DMS 273 treated with DMSO at 0.1 percent for 48 hours (cell line): Measurements from ENCODE around the gene FGF22.
"Not testable (repeated sequence)": the region's sequence is repeated elsewhere in the genome, so short reads cannot be mapped to it uniquely, and the experiment has no call there.

Source experiments
- DNase-seq: peaks from one replicate; lab custom pipeline; 2025; lab: John Stamatoyannopoulos, UW

The FGF22 gene

DNA sequence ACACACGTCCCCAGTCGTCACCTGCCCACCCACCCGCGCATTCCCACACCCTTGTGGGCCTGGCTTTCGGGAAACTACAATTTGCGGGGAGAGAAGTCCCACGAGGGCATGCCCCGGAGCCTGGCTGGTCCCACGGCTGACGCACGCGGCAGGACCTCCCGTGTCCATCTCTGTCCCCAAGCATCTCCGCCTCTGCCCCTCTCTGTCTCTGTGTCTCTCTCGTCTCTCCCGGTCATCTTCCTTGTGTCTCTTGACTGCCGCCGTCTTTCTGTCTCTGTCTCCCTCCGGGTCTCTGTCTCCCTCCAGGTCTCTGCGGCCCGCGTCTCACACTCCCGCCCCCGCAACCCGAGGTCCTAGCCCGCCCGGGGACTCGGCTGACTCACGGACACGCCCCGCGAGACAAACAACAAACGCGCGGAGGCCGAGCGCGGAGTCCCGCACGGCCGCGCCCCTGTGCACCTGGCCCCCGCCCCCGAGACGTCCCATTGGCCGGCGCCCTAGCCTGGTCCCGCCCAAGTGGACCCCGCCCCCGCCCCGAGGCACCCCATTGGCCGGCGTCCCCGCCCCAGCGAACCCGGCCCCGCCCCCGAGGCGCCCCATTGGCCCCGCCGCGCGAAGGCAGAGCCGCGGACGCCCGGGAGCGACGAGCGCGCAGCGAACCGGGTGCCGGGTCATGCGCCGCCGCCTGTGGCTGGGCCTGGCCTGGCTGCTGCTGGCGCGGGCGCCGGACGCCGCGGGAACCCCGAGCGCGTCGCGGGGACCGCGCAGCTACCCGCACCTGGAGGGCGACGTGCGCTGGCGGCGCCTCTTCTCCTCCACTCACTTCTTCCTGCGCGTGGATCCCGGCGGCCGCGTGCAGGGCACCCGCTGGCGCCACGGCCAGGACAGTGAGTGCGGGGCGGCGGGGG lies at the start of gene FGF22:
TSS of gene FGF22 (plus strand) at position 627 of the 908 bp plus-strand sequence. CDS start at position 674, 47 bp downstream.
- peak; percentile 44 for DNase-seq

DNA sequence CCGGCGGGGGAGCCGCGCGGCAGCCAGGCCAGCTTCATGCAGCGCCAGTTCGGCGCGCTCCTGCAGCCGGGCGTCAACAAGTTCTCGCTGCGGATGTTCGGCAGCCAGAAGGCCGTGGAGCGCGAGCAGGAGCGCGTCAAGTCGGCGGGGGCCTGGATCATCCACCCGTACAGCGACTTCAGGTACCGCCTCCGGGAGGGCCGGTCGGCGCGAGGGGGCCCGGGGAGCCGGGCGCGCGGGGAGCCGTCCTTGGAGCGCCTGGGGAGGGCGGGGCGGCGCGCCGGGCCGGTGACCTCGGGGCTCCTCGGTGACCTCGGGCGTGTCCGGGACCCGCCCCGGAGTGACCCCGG lies 49.3 kb upstream of the FGF22 start:
- no peak for DNase-seq

DNA sequence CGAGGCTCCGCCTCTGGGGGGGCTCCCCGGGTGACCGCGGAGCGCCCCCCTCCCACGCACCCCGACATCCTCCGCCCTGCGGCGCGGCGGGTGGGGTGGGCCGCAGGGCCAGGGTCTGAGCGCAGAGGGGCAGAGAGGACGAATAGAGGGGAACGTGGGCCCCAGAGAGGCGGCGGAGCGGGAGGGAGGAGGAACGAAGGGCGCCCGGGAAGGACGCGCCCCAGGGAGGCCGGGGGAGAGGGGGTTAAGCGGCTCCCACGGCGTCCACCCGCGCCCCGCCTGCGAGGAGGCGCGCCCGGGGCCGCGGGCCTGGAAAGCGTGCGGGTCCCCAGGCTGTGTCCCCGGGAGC lies 49.0 kb upstream of the FGF22 start:
- DNase-seq, result no peak

DNA sequence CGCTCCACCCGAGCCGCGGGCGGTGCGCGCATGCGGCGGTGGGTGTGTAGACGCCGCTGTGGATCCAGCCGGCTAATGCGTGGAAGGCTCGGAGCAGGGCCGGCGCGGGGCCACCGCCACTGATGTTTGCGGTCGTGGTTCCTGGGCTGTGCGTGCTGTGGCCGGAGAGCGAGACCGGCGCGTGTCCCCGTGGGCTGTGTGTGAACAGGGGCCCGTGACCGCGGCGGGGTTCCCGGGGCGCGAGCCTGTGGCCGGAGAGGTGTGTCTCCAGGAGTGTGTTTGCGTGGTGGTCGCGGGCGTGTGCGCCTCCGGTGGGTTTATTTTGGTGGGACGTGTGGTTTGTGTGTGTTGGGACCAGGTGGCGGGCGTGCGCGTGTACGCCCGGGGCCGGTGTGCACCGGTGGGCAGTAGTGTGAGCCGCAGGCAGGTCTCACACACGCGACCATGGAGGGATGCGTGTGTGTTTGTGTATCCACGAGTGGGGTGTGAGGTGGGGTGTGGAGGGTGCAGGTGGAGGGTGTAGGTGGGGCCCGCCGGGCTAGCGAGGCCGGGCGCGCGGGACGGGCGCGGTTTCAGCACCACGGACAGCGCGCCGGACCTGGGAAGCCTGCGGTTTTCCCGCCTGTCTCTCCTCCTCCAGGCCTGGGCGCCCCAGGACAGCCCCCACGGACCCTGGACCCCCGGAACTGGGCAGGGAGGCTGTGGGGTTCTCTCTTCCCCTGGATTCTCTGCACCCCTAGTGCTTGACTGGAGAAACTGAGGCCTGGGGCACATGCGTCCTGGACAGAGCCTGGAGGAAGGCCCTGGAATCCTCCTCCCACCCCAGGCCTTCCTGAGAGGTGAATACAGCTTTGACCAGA lies 48.4 kb upstream of the FGF22 start:
- DNase-seq, result no peak

DNA sequence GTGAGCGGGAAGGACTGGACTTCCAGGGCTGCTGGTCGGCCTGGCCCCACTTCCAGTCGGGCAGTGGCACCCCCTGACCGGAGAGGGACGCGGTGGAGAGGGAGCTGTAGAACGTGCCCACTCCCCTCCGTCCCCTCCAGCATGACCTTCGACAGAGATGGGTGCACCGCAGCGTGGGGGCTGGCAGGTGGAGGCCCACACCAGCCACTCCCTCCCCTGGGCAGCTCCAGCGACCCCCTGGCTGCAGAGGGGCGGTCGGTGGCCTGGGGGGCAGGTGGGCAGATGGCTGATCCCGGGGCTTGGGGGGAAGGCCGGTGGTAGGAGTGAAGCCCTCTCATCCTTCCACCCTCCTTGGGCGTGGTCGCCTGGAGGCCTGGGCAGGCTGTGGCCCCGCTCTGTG lies 47.6 kb upstream of the FGF22 start:
- DNase-seq, result no peak

DNA sequence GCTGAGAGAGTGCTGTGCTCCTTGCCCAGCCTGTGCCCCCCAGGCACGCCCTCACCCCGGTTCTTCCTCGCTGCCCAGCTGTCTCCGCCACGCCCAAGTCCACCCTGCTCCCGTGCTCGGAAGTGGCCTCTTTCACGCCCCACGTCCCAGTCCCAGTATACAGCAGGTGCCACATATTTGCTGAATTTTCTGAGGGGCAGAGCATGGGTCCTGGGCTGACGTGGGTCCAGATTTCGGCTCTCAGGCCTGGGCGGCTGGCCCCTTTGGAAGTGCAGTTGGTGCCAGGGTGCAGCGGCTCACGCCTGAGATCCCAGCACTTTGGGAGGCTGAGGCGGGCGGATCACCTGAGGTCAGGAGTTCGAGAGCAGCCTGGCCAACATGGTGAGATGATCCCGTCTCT lies 46.6 kb upstream of the FGF22 start:
- DNase-seq, result no peak

DNA sequence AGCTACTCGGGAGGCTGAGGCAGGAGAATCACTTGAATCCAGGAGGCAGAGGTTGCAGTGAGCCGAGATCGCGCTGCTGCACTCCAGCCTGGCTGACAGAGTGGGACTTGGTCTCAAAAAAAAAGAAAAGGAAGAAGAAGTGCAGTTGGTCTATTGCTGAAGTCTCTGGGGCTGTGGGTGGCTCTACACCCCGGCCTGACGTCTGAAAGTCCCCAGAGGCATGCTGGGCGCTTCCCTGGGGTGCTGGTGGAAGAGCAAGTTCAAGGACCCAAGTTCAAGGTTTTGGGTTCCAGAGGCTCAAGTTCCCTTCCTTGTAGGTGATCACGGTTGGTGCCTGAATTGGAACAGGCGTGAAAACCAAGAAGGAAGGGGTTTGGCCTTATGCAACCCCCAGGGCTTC lies 46.2 kb upstream of the FGF22 start:
- DNase-seq, result no peak

DNA sequence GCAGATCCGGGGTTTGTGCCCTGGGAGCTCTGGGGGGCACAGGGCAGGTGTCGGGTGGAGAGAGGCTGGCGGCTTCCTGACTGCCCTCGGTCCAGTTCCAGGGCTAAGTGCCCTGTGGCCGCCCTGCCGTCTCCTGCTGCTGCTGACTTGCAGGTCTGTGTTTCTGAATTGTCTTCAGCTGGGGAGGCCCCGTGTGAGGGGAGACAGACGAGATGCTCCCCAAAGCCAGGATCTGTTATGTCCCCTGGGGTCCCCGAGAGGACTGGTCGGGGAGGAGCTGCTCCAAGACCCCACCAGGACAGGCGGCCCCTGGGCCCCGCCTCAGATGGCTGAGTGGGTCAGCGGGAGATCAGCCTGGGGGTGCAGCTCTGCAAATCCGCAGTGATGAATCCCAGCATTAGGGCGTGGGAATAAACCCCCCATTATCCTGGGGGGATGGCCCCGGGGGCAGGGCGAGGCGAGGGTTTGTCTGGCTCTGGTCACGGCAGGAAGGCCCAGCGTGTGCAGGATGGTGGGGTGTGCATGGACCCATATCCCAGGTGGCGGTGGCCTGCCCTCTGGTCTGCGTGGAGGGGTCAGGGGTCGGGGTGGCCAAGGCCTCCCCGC lies 45.3 kb upstream of the FGF22 start:
- DNase-seq, result no peak

DNA sequence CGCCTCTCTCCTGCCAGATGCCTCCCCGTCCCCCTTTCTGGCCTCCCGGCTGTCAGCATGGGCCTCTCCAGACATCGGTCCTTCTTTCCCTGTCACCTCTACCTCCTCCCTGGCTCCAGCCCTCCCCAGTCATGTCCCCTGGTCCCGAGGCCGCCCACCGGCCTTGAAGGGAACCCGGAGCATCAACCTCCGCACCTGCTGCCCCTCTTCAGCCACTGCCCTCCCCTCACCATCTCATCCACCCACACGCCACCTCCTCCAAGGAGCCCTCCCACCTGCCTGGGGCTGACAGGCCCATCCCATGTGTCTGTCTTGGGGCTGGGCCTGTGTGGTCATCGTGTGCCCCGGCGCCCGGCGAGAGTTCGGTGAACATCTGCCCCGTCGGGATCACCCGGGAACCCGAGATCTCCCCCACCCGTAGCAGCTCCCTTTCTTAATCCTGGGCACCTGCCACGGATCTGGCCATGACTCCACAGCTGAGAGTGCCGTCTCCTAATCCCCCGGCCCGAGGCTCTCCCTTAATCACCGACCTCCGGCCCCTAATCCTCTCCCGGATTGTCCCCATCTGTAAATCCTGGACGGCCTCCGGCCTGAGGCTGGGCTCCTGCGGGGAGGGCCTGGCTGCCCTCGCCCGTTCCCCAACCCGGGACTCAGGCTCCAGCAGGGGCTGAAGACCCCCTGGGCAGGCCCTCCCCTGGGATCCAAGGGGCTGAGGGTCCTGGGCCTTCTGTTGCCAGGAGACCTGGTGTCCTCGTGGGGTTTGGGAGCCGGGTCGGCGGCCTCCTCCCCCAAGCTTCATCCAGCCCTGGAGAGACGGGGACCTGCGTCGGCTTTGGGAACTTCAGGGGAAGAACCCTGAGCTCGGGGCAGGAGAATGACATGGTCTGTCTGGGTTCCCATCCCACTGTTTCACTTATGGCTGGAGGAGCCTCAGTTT lies 44.1 kb upstream of the FGF22 start:
- no peak for DNase-seq

DNA sequence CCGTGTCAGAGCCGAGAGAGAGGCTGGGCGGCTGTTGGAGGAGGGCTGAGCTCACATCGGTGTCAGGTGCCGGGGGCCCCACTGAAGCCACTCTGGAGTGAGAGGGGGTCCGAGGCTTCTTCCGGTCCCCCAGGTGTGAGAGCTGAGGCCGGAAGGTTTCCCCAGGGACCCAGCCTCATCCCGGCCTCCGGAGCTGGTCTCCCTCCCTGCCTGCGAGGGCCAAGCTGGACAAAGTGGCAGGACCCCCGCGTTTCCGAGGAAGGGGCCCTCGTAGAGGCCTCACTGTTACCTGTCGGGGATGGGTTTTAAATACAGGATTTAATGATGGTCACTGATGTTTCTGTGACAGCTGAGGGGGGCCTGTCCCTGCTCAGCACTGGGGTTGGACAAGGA lies 43.4 kb upstream of the FGF22 start:
- no peak for DNase-seq

DNA sequence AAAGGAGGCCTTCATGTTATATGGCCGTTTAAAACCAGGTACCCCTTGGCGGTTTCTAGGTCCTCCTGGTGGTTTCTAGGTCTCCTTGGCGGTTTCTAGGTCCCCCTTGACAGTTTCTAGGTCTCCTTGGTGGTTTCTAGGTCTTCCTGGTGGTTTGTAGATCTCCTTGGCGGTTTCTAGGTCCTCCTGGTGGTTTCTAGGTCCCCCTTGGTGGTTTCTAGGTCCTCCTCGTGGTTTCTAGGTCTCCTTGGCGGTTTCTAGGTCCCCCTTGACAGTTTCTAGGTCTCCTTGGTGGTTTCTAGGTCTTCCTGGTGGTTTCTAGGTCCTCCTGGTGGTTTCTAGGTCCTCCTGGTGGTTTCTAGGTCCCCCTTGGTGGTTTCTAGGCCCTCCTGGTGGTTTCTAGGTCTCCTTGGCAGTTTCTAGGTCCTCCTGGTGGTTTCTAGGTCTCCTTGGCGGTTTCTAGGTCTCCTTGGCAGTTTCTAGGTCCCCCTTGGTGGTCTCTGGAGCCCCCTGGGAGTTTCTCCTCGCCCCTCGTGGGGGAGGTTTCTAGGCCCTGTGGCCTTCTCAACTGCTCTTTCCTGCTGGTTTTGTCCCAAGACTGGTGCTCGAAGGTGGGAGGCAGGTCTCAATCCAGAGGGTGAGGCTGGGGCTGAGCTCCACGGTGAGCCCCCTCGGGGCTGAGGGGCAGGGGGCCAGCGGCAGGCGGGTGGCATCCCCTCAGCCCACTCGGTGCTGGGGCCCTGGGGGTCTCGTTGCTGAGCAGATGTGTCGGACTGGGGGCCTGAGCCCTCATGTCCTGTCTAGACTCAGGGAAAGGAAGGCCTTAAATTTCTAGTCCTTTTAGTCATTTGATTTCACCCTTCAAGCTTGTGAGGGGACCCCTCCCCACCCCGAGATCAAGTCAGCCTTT lies 42.0 kb upstream of the FGF22 start:
- no peak for DNase-seq

DNA sequence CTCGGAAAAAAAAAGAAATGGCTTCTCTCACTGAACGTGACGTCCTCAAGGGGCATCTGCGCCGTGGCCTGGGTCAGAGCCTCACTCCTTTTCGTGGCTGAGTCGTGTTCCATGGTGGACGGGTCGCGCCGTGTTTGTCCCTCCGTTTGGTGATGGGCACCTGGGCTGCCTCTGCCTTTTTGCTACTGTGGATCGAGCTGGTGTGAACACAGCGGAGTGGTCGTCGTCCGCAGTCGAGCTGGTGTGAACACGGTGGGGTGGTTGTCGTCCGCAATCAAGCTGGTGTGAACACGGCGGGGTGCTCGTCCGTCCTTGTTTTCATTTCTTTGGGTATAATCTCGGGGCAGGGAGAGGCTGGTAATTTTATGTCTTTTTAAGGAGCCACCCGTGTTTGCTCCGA lies 38.4 kb upstream of the FGF22 start:
- no peak for DNase-seq

DNA sequence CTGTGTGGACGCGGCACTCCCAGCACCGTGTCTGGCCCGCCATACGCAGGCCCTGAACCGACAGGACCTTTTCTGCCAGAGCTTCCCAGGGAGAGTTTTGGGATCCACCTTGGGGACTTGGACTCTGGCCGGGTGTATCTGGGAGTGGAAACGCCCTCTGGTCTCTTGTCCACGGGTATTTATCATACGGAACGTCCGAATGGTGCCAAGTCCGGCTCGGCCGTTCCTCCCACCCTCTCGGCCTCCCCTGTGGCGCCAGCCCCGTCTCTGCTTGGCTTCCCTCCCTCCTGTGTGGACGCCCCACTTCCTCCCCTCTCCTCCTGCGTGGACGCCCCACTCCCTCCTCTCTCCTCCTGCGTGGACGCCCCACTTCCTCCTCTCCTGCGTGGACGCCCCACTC lies 37.9 kb upstream of the FGF22 start:
- no peak for DNase-seq

DNA sequence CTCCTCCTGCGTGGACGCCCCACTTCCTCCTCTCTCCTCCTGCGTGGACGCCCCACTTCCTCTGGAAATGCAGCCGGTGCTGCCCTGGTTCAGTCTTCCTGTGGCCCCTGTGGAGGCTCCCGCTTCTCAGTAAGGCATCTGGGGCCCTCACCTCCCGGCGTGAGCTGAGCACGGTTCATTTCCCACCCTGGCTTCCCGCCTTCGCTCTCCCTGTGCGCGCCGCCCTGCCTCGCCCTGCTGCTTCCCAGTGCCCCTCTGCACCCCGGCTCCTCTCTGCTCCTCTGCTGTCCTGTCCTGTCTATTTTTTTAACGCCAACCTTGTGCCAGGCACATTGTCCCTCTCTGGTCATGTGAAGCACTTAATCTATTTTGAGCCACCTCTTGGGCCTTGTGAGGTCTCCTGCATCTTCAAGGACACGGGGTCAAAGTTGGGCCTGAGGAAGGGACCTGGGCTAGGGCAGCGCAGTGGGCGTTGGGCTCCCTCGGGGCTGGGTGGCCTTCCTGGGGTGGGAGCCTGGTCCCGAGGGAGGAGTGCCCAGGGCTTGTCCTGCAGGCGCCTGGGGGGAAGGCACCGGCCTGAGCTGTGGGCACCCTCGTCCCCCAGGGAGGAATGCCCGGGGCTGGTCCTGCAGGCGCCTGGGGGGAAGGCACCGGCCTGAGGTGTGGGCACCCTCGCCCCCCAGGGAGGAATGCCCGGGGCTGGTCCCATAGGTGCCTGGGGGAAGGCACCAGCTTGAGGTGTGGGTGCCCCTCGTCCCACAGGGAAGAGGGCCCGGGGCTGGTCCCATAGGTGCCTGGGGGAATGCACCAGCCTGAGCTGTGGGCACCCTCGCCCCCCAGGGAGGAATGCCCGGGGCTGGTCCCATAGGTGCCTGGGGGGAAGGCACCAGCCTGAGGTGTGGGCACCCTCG lies 37.0 kb upstream of the FGF22 start:
- no peak for DNase-seq

DNA sequence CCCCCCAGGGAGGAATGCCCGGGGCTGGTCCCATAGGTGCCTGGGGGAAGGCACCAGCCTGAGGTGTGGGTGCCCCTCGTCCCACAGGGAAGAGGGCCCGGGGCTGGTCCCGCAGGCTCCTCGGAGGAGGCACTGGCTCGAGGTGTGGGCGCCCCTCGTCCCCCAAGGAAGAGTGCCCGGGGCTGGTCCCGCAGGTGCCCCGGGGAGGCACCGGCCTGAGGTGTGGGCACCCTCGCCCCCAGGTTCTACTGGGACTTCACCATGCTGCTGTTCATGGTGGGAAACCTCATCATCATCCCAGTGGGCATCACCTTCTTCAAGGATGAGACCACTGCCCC lies 36.4 kb upstream of the FGF22 start:
- DNase-seq, result not testable (repeated sequence)

DNA sequence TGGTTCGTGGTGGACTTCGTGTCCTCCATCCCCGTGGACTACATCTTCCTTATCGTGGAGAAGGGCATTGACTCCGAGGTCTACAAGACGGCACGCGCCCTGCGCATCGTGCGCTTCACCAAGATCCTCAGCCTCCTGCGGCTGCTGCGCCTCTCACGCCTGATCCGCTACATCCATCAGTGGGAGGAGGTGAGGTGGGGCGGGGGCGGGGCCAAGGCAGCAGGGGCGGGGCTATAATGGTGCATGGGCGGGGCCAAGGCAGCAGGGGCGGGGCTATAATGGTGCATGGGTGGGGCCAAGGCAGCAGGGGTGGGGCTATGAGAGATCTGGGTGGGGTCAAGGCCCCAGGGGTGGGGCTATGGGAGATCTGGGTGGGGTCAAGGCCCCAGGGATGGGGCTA lies 35.9 kb upstream of the FGF22 start:
- DNase-seq, result not testable (repeated sequence)

DNA sequence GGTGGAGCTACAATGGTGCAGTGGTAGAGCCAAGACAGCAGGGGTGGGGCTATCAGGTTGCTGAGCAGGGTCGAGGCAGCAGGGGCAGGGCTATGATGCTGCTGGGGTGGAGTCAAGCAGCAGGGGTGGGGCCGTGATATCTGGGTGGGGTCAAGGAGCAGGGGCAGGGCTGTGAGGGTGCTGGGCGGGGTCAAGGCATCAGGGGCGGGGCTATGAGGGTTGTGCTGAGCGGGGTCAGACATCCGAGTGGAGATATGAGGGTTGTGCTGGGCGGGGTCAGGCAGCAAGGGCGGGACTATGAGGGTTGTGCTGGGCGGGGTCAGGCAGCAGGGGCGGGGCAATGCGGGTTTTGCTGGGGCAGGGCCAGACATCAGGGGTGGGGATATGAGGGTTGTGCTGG lies 35.3 kb upstream of the FGF22 start:
- no peak for DNase-seq

DNA sequence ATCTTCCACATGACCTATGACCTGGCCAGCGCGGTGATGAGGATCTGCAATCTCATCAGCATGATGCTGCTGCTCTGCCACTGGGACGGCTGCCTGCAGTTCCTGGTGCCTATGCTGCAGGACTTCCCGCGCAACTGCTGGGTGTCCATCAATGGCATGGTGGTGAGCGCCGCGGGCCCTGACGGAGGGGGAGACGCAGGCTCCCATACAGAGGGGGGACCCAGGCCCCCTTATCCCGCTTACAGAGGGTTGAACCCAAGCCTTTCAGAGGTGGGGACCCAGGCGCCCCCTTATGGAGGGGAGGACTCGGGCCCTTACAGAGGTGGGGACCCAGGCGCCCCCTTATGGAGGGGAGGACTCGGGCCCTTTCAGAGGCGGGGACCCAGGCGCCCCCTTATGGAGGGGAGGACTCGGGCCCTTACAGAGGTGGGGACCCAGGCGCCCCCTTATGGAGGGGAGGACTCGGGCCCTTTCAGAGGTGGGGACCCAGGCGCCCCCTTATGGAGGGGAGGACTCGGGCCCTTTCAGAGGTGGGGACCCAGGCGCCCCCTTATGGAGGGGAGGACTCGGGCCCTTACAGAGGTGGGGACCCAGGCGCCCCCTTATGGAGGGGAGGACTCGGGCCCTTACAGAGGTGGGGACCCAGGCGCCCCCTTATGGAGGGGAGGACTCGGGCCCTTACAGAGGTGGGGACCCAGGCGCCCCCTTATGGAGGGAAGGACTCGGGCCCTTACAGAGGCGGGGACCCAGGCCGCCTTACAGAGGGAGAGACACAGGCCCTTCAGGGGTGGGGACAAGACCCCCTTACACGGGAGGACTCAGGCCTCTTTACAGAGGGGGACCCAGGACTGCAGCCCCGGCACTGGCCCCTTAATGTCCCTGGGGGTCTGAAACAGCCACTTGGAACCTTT lies 34.4 kb upstream of the FGF22 start:
- not testable (repeated sequence) for DNase-seq
